SH-SY5Y (cell line): Measurements from ENCODE around the gene CCDC192.

Source experiments
- GATA2 ChIP-seq: IDR thresholded peaks from 2 replicates; pipeline ENCODE4 v1.6.1; 2011; ENCODE audit warnings: mild to moderate bottlenecking, low read depth, low read length
- GATA3 ChIP-seq: IDR thresholded peaks from 2 replicates; pipeline ENCODE4 v1.6.1; 2011; ENCODE audit warnings: low read depth, mild to moderate bottlenecking, low read length, moderate library complexity

DNA sequence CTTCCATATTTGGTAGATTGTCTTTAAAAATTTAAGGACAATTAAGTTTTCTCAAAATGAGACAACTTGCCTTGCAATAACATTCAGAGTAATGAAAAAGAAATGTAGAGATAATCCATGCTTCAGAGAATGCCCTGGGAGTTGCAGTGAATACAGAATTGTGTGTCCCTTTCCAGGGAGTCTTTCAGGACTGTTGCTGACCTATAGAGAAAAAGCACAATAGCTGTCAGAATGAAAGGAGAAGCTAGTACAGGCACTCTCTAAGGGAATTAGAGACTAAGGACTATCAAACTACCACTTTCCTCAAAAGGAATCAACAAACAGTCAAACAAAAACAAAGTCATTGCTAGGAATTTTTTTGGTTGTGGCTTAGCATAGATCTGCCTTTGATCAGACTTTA lies 93.0 kb downstream of the CCDC192 start:
- TF ChIP-seq GATA3 (no peak), GATA2 (no peak)
